ENCODE results near the gene SASH1. TPM values are rescaled to one million over a fixed set of nuclear protein-coding genes. Genes with fewer than 3 reads are reported as not detected.

The SASH1 gene
- total and polyA plus RNA-seq, 9 of the 15 experiments (the other 6 are each of a cell fraction or from before 2014, with no cell fraction given), result 0.35 to 3.5 (median 1.6) TPM

- in situ Hi-C loops (cut with MboI) (no loop called here), intact Hi-C loops (cut with micrococcal nuclease) (no loop called here)
- ATAC-seq (no peak), FAIRE-seq (no peak), DNase-seq (ENCODE audit: extremely low read depth in 1 of 4, low spot score in 3 of 4) (no peak)
- TF ChIP-seq SOX6 (IDR thresholded peaks at IDR 0.05) (no peak), FOXK2 (conservative IDR thresholded peaks at IDR 0.05 in 1 of 2, IDR thresholded peaks at IDR 0.05 in 1 of 2; ENCODE audit: low read depth in 2 of 2) (no peak), TRIM24 (IDR thresholded peaks at IDR 0.05) (no peak), TBP (optimal IDR thresholded peaks at IDR 0.05; ENCODE audit: low read depth, low read length) (no peak), NR2F6 (CRISPR knock-in tag; IDR thresholded peaks at IDR 0.05) (no peak), OTX1 (CRISPR knock-in tag; IDR thresholded peaks at IDR 0.05) (no peak), ZNF311 (CRISPR knock-in tag; IDR thresholded peaks at IDR 0.05) (no peak), AFF1 (IDR thresholded peaks at IDR 0.05; ENCODE audit: low read depth in 1 of 2, partially characterized antibody in 2 of 2) (no peak), GTF2F1 (IDR thresholded peaks at IDR 0.05; ENCODE audit: low read depth, low read length) (no peak), SAFB (IDR thresholded peaks at IDR 0.05; ENCODE audit: borderline replicate concordance, low read depth, low read length) (no peak)
- peaks cover 6 to 33% of the 10 kb centered on the region in 2 experiments; a peak in 4 of 5 replicates for H3K27me3 ChIP-seq (ENCODE audit: control insufficient read depth in 2 of 2, insufficient read depth in 2 of 2, low read length in 2 of 2)
- no TSS peak for BruUV-seq (replicated peaks)
- no peak overlapping the region for H3K27ac ChIP-seq (ENCODE audit: extremely low read depth, low read depth, low read length)
- no peaks in the 10 kb centered on the region for H3K4me1 ChIP-seq (replicated peaks in 1 of 2; ENCODE audit: control insufficient read depth in 2 of 2, insufficient read depth in 2 of 2, low read length in 2 of 2)
- WGBS (ENCODE audit: insufficient coverage, low coverage, missing lambda C conversion rate), result 3% methylated on average over 2 of the region's 2 CpGs
- H3K36me3 ChIP-seq (ENCODE audit: control insufficient read depth, insufficient read depth, low read length), result no peaks in the 10 kb centered on the region
- no peaks in the 10 kb centered on the region for H3K79me2 ChIP-seq (ENCODE audit: control insufficient read depth, insufficient read depth, low read length)
- no peaks in the 10 kb centered on the region for H3K9me1 ChIP-seq (ENCODE audit: control insufficient read depth, insufficient read depth, low read length)
- H2AFZ ChIP-seq (ENCODE audit: low read depth, low read length), result no peak overlapping the region
- H3K4me2 ChIP-seq (ENCODE audit: insufficient read depth, low read length), result no peak overlapping the region
- H4K20me1 ChIP-seq (replicated peaks; ENCODE audit: control insufficient read depth, insufficient read depth, low read length), result 0 out of 2 replicates have a peak, but pooled peaks cover 7% of the 10 kb centered on the region
- no peak overlapping the region for H3K9ac ChIP-seq (ENCODE audit: insufficient read depth in 1 of 2, low read depth in 2 of 2, low read length in 2 of 2)
- ChIA-PET POLR2A (interaction anchor here (1.4 to 1.6 kb wide), 2 partner anchors 10 to 13 kb away, joined by 3 read pairs; no protein-coding TSS in a partner anchor), CTCF (ENCODE audit: low intra/inter-chr PET ratio) (no interaction called here)
- H3K4me3 ChIP-seq, result no peak overlapping the region
- H3K9me3 ChIP-seq (replicated peaks; ENCODE audit: control insufficient read depth, insufficient read depth, low read depth, low read length), result no peaks in the 10 kb centered on the region
Measured at GRCh38 chr6:148317739-148318138, 24.9 kb upstream of the SASH1 start.
